HepG2 (cell line): Measurements from ENCODE around the gene LSM2. TPM values are rescaled to one million over a fixed set of nuclear protein-coding genes. Genes with fewer than 3 reads are reported as not detected.

Experiments used
- ASH2L ChIP-seq: fragments of 300-600, 200-600 bp; sonication (generic); IDR thresholded peaks from 2 replicates; pipeline ENCODE4 v1.7.0; 2017; ENCODE audit warnings: low read depth, mild to moderate bottlenecking, moderate library complexity, mixed read lengths, low read length; ENCODE audit not compliant: insufficient read length
- ATRX ChIP-seq: sonication (generic); formaldehyde crosslinking; IDR thresholded peaks from 2 replicates; pipeline ENCODE4 v1.4.0; 2020; ENCODE audit warnings: missing genetic modification reagents, borderline replicate concordance
- CREM ChIP-seq, 2 experiments: sonication (generic) in 1 of 2; formaldehyde crosslinking in 1 of 2; IDR thresholded peaks; 2 replicates each; pipeline versions ENCODE4 v1.4.0 to v1.6.1; 2016 to 2020; ENCODE audit warnings: antibody characterized with exemption in 1 of 2, mild to moderate bottlenecking in 1 of 2, missing genetic modification reagents in 1 of 2
- DNMT1 ChIP-seq: sonication (generic); formaldehyde crosslinking; IDR thresholded peaks from 2 replicates; pipeline ENCODE4 v1.5.1; 2020; ENCODE audit warnings: mild to moderate bottlenecking, missing genetic modification reagents
- FOXA3 ChIP-seq: IDR thresholded peaks from 2 replicates; pipeline ENCODE4 v1.6.1; 2016; ENCODE audit warnings: missing genetic modification reagents, missing compliant biosample characterization
- HDAC2 ChIP-seq: sonication (generic); formaldehyde crosslinking; IDR thresholded peaks from 2 replicates; pipeline ENCODE4 v1.4.0; 2020; ENCODE audit warnings: missing genetic modification reagents
- HNF4A ChIP-seq: sonication (generic); formaldehyde crosslinking; IDR thresholded peaks from 2 replicates; pipeline ENCODE4 v1.4.0; 2020; ENCODE audit warnings: missing genetic modification reagents
- HNF4G ChIP-seq, 2 experiments: sonication (generic) in 1 of 2; formaldehyde crosslinking in 1 of 2; IDR thresholded peaks; 2 replicates each; pipeline versions ENCODE4 v1.4.0 to v1.6.1; 2011 to 2020; ENCODE audit warnings: borderline replicate concordance in 2 of 2, low read depth in 2 of 2, mild to moderate bottlenecking in 2 of 2, low read length in 1 of 2, missing genetic modification reagents in 1 of 2, moderate library complexity in 1 of 2
- MLLT10 ChIP-seq: sonication (generic); formaldehyde crosslinking; IDR thresholded peaks from 2 replicates; pipeline ENCODE4 v1.4.0; 2020; ENCODE audit warnings: missing genetic modification reagents
- PHB2 ChIP-seq: fragments of 450-650 bp; IDR thresholded peaks from 2 replicates; pipeline ENCODE4 v1.6.1; 2018; ENCODE audit not compliant: partially characterized antibody
- PHF5A ChIP-seq: IDR thresholded peaks from one replicate; pipeline ENCODE4 v1.6.1; 2018; ENCODE audit warnings: low read depth, missing genetic modification reagents; ENCODE audit not compliant: unreplicated experiment
- SKI ChIP-seq: fragments of 450-650 bp; IDR thresholded peaks from one replicate; pipeline ENCODE4 v1.6.1; 2018; ENCODE audit warnings: mild to moderate bottlenecking; ENCODE audit not compliant: partially characterized antibody
- SRY ChIP-seq: sonication (generic); formaldehyde crosslinking; IDR thresholded peaks from 2 replicates; pipeline ENCODE4 v1.8.0; 2022; ENCODE audit warnings: mild to moderate bottlenecking, missing genetic modification reagents
- TRIM24 ChIP-seq: sonication (generic); formaldehyde crosslinking; IDR thresholded peaks from 2 replicates; pipeline ENCODE4 v1.8.0; 2022; ENCODE audit warnings: mild to moderate bottlenecking, missing genetic modification reagents
- ZNF563 ChIP-seq: sonication (generic); formaldehyde crosslinking; IDR thresholded peaks from 2 replicates; pipeline ENCODE4 v1.8.0; 2022; ENCODE audit warnings: mild to moderate bottlenecking, moderate library complexity, missing genetic modification reagents
- ZNF572 ChIP-seq: sonication (generic); formaldehyde crosslinking; IDR thresholded peaks from 2 replicates; pipeline ENCODE4 v1.5.1; 2020; ENCODE audit warnings: mild to moderate bottlenecking, missing genetic modification reagents
- ZNF597 ChIP-seq: sonication (generic); formaldehyde crosslinking; IDR thresholded peaks from 2 replicates; pipeline ENCODE4 v1.5.0; 2020; ENCODE audit warnings: missing genetic modification reagents
- ZNF850 ChIP-seq: sonication (generic); formaldehyde crosslinking; conservative IDR thresholded peaks from 2 replicates; pipeline ENCODE4 v1.9.0; 2021; ENCODE audit warnings: mild to moderate bottlenecking, missing genetic modification reagents
- polyA plus RNA-seq, 8 experiments: library from polyadenylated mRNA; depleted of rRNA in 3 of 8; stranded (reverse) in 7 of 8; unstranded in 1 of 8; fragments of >200 nt; fragmentation: Illumina TruSeq in 4 of 8; extraction: Trizol in 4 of 8; gene quantifications; 2 replicates each; pipeline versions ENCODE4 v1.2.1 to v1.2.3, GENCODE V29; 2011 to 2016; ENCODE audit warnings: low read depth in 4 of 8, missing spikeins in 1 of 8, mixed read lengths in 1 of 8; ENCODE audit not compliant: insufficient read depth in 1 of 8
- total RNA-seq, 5 experiments: library from RNA; depleted of rRNA; stranded (reverse); fragments of >200 nt; fragmentation: Illumina TruSeq; extraction: Trizol; gene quantifications; 2 replicates each; pipeline ENCODE4 v1.2.3, GENCODE V29; 2016; ENCODE audit warnings: low read depth in 1 of 5
- TF ChIP-seq, protein P1 (sequence below): sonication (generic); formaldehyde crosslinking; IDR thresholded peaks from 2 replicates; pipeline ENCODE4 v1.4.0; 2020; ENCODE audit warnings: missing genetic modification reagents
- TF ChIP-seq, protein P2 (sequence below): sonication (generic); formaldehyde crosslinking; IDR thresholded peaks from 2 replicates; pipeline ENCODE4 v1.5.0; 2020; ENCODE audit warnings: mild to moderate bottlenecking, missing genetic modification reagents

LSM2 gene
- total and polyA plus RNA-seq, 2 of the 13 experiments (the other 11 are each of a cell fraction or from before 2014, with no cell fraction given) = 69.4 to 90.5 TPM

DNA sequence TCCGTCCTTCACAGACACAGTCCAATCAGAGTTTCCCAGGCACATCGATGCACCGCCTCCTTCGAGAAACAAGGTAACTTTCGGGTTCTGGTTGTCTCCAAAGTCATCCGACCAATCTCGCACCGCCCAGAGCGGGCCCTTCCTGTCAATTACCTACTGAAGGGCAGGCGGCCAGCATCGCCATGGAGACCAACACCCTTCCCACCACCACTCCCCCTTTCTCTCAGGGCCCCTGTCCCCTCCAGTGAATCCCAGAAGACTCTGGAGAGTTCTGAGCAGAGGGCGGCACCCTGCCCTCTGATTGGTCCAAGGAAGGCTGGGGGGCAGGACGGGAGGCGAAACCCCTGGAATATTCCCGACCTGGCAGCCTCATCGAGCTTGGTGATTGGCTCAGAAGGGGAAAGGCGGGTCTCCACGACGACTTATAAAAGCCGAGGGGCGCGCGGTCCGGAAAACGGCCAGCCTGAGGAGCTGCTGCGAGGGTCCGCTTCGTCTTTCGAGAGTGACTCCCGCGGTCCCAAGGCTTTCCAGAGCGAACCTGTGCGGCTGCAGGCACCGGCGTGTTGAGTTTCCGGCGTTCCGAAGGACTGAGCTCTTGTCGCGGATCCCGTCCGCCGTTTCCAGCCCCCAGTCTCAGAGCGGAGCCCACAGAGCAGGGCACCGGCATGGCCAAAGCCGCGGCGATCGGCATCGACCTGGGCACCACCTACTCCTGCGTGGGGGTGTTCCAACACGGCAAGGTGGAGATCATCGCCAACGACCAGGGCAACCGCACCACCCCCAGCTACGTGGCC, 20.7 kb upstream of the LSM2 start, which contains the start of gene HSPA1B (continued):
- TF ChIP-seq MLLT10 (no peak), ZNF563 (peak; percentile 48; the same call in 1 of the 2 replicates), TRIM24 (CRISPR knock-in tag) (no peak), PHF5A (no peak), SKI (peak; percentile 30), PHB2 (no peak), FOXA3 (CRISPR knock-in tag) (no peak; the same call in none of the 2 replicates), HDAC2 (CRISPR knock-in tag) (peak; percentile 51), ASH2L (peak; percentile 21), DNMT1 (no peak), HNF4A (CRISPR knock-in tag) (no peak), CREM (IDR thresholded peaks at IDR 0.05) (peak; percentile 19; the same call in 1 of the 2 replicates), CREM (CRISPR knock-in tag; IDR thresholded peaks at IDR 0.05) (no peak), ATRX (no peak), ZNF597 (no peak), ZNF850 (CRISPR knock-in tag) (no peak), SRY (peak; percentile 90; the same call in 1 of the 2 replicates), HNF4G (IDR thresholded peaks at IDR 0.05; ENCODE audit: borderline replicate concordance, low read depth, low read length) (peak; percentile 51; the same call in 1 of the 2 replicates), HNF4G (CRISPR knock-in tag; IDR thresholded peaks at IDR 0.05; ENCODE audit: borderline replicate concordance, low read depth) (peak; percentile 53), ZNF572 (no peak; the same call in 1 of the 2 replicates)
- TF ChIP-seq, protein P1, sequence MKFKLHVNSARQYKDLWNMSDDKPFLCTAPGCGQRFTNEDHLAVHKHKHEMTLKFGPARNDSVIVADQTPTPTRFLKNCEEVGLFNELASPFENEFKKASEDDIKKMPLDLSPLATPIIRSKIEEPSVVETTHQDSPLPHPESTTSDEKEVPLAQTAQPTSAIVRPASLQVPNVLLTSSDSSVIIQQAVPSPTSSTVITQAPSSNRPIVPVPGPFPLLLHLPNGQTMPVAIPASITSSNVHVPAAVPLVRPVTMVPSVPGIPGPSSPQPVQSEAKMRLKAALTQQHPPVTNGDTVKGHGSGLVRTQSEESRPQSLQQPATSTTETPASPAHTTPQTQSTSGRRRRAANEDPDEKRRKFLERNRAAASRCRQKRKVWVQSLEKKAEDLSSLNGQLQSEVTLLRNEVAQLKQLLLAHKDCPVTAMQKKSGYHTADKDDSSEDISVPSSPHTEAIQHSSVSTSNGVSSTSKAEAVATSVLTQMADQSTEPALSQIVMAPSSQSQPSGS (CRISPR knock-in tag) = peak; percentile 71
- TF ChIP-seq, protein P2, sequence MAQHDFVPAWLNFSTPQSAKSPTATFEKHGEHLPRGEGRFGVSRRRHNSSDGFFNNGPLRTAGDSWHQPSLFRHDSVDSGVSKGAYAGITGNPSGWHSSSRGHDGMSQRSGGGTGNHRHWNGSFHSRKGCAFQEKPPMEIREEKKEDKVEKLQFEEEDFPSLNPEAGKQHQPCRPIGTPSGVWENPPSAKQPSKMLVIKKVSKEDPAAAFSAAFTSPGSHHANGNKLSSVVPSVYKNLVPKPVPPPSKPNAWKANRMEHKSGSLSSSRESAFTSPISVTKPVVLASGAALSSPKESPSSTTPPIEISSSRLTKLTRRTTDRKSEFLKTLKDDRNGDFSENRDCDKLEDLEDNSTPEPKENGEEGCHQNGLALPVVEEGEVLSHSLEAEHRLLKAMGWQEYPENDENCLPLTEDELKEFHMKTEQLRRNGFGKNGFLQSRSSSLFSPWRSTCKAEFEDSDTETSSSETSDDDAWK (CRISPR knock-in tag) = no peak
